BLaER1 treated with 17β-estradiol and CSF1 and Interleukin-3, amounts not matched to agents 10 nM and 100 nM (cell line): Measurements from ENCODE around the gene NDUFS7.
A peak's percentile ranks its signal among the peaks of the same experiment; 100 is the strongest.

Experiments used
- H3K27ac ChIP-seq, 11 experiments: shearing (Covaris generic); formaldehyde crosslinking; 2 replicates each; pipeline ENCODE4 v1.8.1; 2022
- H3K27me3 ChIP-seq, 11 experiments: shearing (Covaris generic); formaldehyde crosslinking; 2 replicates each; pipeline ENCODE4 v1.8.1; 2022
- H3K36me3 ChIP-seq, 11 experiments: shearing (Covaris generic); formaldehyde crosslinking; 2 replicates each; pipeline ENCODE4 v1.8.1; 2022
- H3K4me1 ChIP-seq, 10 experiments: shearing (Covaris generic); formaldehyde crosslinking; 2 replicates each; pipeline ENCODE4 v1.8.1; 2022
- H3K4me2 ChIP-seq, 11 experiments: shearing (Covaris generic); formaldehyde crosslinking; 2 replicates each; pipeline ENCODE4 v1.8.1; 2022
- H3K4me3 ChIP-seq, 10 experiments: shearing (Covaris generic); formaldehyde crosslinking; 2 replicates each; pipeline ENCODE4 v1.8.1; 2022
- H3K9ac ChIP-seq, 11 experiments: shearing (Covaris generic); formaldehyde crosslinking; 2 replicates each; pipeline ENCODE4 v1.8.1; 2022
- H3K9me3 ChIP-seq, 11 experiments: shearing (Covaris generic); formaldehyde crosslinking; replicated peaks in 1 of 11; 2 replicates each; pipeline ENCODE4 v1.8.1; 2022
- H4K20me1 ChIP-seq, 11 experiments: shearing (Covaris generic); formaldehyde crosslinking; 2 replicates each; pipeline ENCODE4 v1.8.1; 2022
- Cebpa-rat ChIP-seq, 11 experiments: shearing (Covaris generic); IDR thresholded peaks; 2 replicates each; pipeline ENCODE4 v1.8.1; 2022

NDUFS7 gene

GRCh38 chr19:1383312-1384084 lies at the start of gene NDUFS7:
Gene NDUFS7, plus strand, starts transcription at chr19:1383907. Its CDS starts 20 bp downstream, at chr19:1383927.
- peaks cover 11 to 59% (median 24%) of the 10 kb centered on the region in 11 experiments; a peak in 18 of 22 replicates for H4K20me1 ChIP-seq
- H3K36me3 ChIP-seq = peaks cover 11 to 26% (median 24%) of the 10 kb centered on the region in 11 experiments
- peaks cover 19 to 43% (median 29%) of the 10 kb centered on the region in 10 experiments for H3K4me1 ChIP-seq
- TF ChIP-seq Cebpa-rat (IDR thresholded peaks at IDR 0.05) = peak in 9 of 11 experiments; percentile 54 to 90 (median 67); a peak in 15 of 22 replicates
- peak within 1 kb of the TSS; percentile 90 to 100 (median 98) for H3K4me3 ChIP-seq
- peak within 1 kb of the TSS; percentile 92 to 99 (median 94) for H3K4me2 ChIP-seq
- H3K9ac ChIP-seq = peak within 1 kb of the TSS; percentile 89 to 96 (median 95)
- no peaks in the 10 kb centered on the region for H3K27me3 ChIP-seq
- H3K9me3 ChIP-seq = no peaks in the 10 kb centered on the region
- H3K27ac ChIP-seq = peak within 1 kb of the TSS; percentile 82 to 95 (median 92)

DNA sequence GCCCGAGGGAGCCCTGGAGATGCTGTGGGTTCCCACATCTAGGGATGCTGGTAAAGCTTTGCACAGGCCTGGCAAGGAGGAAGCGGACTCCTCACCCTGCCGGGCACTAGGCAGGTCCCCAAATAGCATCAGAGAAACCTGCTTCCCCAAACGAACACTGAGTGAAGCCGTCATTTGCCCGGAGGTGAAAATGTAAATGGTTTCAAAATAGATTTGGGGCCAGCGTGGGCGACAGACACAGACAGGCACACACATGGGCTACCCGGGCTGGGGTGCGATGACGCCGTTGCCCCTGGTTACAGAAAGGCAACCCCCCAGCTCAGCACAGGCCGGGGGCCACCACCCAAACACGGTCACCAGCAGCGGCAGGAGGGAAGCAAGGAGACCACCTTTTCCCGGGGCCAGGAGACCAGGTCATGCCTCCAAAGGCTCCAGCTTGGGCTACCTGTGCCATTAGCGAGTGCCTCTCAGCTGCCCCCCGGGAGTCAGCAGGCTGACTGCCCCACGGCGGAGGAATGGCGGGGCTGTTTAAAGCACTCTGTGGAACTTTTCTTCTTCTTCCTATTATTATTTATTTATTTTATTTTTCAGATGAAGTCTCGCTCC lies 47.5 kb upstream of the NDUFS7 start:
- Histone ChIP-seq H3K9ac (peak overlapping the region in 3 of 11 experiments; percentile 2 to 41 (median 33); a peak in 3 of 22 replicates), H3K27me3 (peaks cover 0 to 18% (median 0%) of the 10 kb centered on the region in 11 experiments; a peak in 8 of 22 replicates), H3K4me3 (no peak overlapping the region), H3K4me2 (peak overlapping the region in 10 of 11 experiments; percentile 38 to 87 (median 68); a peak in 21 of 22 replicates), H3K4me1 (peaks cover 6 to 63% (median 37%) of the 10 kb centered on the region in 10 experiments; a peak in 18 of 20 replicates), H3K9me3 (no peaks in the 10 kb centered on the region), H3K36me3 (no peaks in the 10 kb centered on the region), H4K20me1 (no peaks in the 10 kb centered on the region; a peak in 1 of 22 replicates), H3K27ac (no peak overlapping the region)
- no peak for TF ChIP-seq Cebpa-rat (IDR thresholded peaks at IDR 0.05)

GRCh38 chr19:1340681-1341469 lies 42.8 kb upstream of the NDUFS7 start:
- Histone ChIP-seq H3K4me2 (peak overlapping the region in 2 of 11 experiments; percentile 4 to 12; a peak in 3 of 22 replicates), H3K9me3 (no peaks in the 10 kb centered on the region), H3K36me3 (no peaks in the 10 kb centered on the region), H4K20me1 (no peaks in the 10 kb centered on the region; a peak in 1 of 22 replicates), H3K27ac (no peak overlapping the region), H3K4me1 (peaks cover 0 to 49% (median 27%) of the 10 kb centered on the region in 10 experiments; a peak in 18 of 20 replicates), H3K9ac (no peak overlapping the region), H3K27me3 (peaks cover 0 to 5% (median 0%) of the 10 kb centered on the region in 11 experiments; a peak in 3 of 22 replicates), H3K4me3 (no peak overlapping the region)
- no peak for TF ChIP-seq Cebpa-rat (IDR thresholded peaks at IDR 0.05)

GRCh38 chr19:1343041-1343440 lies 40.7 kb upstream of the NDUFS7 start:
- H3K4me1 ChIP-seq = peaks cover 0 to 50% (median 24%) of the 10 kb centered on the region in 10 experiments; a peak in 16 of 20 replicates
- no peaks in the 10 kb centered on the region for H3K9me3 ChIP-seq
- no peaks in the 10 kb centered on the region for H4K20me1 ChIP-seq
- no peak overlapping the region for H3K4me2 ChIP-seq
- TF ChIP-seq Cebpa-rat (IDR thresholded peaks at IDR 0.05) = no peak
- no peaks in the 10 kb centered on the region for H3K36me3 ChIP-seq
- H3K9ac ChIP-seq = no peak overlapping the region
- H3K27ac ChIP-seq = no peak overlapping the region
- H3K27me3 ChIP-seq = peaks cover 0 to 5% (median 0%) of the 10 kb centered on the region in 11 experiments; a peak in 2 of 22 replicates
- no peak overlapping the region for H3K4me3 ChIP-seq

DNA sequence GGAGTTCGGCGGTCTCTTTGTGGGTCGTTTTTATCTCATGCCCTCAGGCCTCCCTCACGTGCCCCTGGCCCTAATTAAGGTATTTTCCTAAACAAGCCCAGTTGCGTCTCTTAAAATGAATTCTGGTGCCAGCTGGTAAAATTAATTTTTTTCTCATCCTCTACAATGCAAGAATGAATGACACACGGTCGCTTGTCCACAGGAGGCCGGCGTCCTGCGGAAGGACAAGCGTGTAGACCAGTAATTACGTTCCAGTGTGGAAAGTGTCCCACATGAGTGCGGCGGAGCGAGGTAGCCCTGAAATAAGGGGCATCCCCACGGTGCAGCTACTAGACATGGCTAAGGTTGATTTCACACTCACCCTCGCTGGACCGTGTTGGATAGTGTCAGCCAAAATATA lies 34.5 kb upstream of the NDUFS7 start:
- no peak overlapping the region for H3K4me2 ChIP-seq
- no peak for TF ChIP-seq Cebpa-rat (IDR thresholded peaks at IDR 0.05)
- no peaks in the 10 kb centered on the region for H4K20me1 ChIP-seq
- H3K9ac ChIP-seq = no peak overlapping the region
- H3K4me1 ChIP-seq = peaks cover 8 to 34% (median 26%) of the 10 kb centered on the region in 10 experiments; a peak in 19 of 20 replicates
- H3K4me3 ChIP-seq = no peak overlapping the region
- no peaks in the 10 kb centered on the region for H3K36me3 ChIP-seq
- no peak overlapping the region for H3K27ac ChIP-seq
- no peaks in the 10 kb centered on the region for H3K9me3 ChIP-seq
- peaks cover 0 to 3% (median 0%) of the 10 kb centered on the region in 11 experiments; a peak in 2 of 22 replicates for H3K27me3 ChIP-seq

GRCh38 chr19:1350867-1351266 lies 32.8 kb upstream of the NDUFS7 start:
- H3K9me3 ChIP-seq = no peaks in the 10 kb centered on the region
- no peak overlapping the region for H3K9ac ChIP-seq
- no peak overlapping the region for H3K4me3 ChIP-seq
- H3K4me1 ChIP-seq = peaks cover 11 to 25% (median 17%) of the 10 kb centered on the region in 10 experiments
- H3K27me3 ChIP-seq = no peaks in the 10 kb centered on the region
- peaks cover 0 to 4% (median 2%) of the 10 kb centered on the region in 11 experiments; a peak in 7 of 22 replicates for H4K20me1 ChIP-seq
- no peak overlapping the region for H3K27ac ChIP-seq
- no peaks in the 10 kb centered on the region for H3K36me3 ChIP-seq
- no peak for TF ChIP-seq Cebpa-rat (IDR thresholded peaks at IDR 0.05)
- H3K4me2 ChIP-seq = no peak overlapping the region

DNA sequence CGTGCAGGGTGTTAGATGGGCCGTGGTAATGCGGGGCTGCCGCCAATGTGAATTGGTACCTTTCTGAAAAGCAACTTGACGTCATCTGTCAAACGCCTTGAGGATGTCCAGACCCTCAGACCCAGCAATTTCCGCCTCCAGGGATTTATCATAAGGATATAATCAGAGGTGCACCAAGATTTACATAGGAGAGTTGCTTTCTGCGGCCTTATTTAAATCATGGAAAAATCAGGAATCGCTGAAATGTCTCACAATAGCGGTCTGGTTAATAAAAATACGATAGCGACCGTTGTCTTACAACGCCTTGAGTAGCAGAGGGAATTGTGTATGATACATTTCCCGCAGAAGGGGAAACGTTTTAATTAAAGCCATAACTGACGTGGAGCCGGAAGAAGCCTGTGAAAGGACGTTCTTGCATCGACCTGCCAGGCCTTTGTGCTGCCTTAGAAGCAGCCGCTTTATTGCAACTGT lies 32.3 kb upstream of the NDUFS7 start:
- no peak for TF ChIP-seq Cebpa-rat (IDR thresholded peaks at IDR 0.05)
- peaks cover 0 to 9% (median 6%) of the 10 kb centered on the region in 11 experiments; a peak in 8 of 22 replicates for H4K20me1 ChIP-seq
- no peak overlapping the region for H3K4me3 ChIP-seq
- no peaks in the 10 kb centered on the region for H3K36me3 ChIP-seq
- peaks cover 17 to 25% (median 21%) of the 10 kb centered on the region in 10 experiments for H3K4me1 ChIP-seq
- H3K27me3 ChIP-seq = no peaks in the 10 kb centered on the region
- H3K9ac ChIP-seq = no peak overlapping the region
- H3K4me2 ChIP-seq = no peak overlapping the region
- H3K9me3 ChIP-seq = no peaks in the 10 kb centered on the region
- H3K27ac ChIP-seq = no peak overlapping the region

DNA sequence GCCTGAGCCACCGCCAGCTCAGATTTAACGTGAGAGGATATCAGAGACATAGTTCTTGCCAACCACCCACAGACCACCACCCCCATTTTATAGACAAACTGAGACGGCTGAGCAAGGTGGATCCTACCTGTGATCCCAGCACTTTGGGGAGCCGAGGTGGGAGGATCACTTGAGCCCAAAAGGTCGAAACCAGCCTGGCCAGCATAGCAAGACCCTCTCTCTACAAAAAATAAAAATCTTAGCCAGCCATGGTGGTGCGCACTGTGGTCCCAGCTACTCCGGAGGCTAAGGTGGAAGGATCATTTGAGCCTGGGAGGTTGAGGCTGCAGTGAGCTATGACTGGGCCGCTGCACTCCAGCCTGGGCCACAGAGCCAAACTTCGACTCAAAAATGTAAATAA lies 30.6 kb upstream of the NDUFS7 start:
- no peak overlapping the region for H3K9ac ChIP-seq
- H3K27ac ChIP-seq = no peak overlapping the region
- peaks cover 0 to 13% (median 6%) of the 10 kb centered on the region in 11 experiments; a peak in 8 of 22 replicates for H4K20me1 ChIP-seq
- TF ChIP-seq Cebpa-rat (IDR thresholded peaks at IDR 0.05) = no peak
- peaks cover 9 to 16% (median 14%) of the 10 kb centered on the region in 11 experiments; a peak in 21 of 22 replicates for H3K36me3 ChIP-seq
- H3K4me2 ChIP-seq = peak overlapping the region in 2 of 11 experiments; percentile 94 to 95; a peak in 1 of 22 replicates
- no peak overlapping the region for H3K4me3 ChIP-seq
- H3K4me1 ChIP-seq = peaks cover 20 to 32% (median 28%) of the 10 kb centered on the region in 10 experiments
- H3K27me3 ChIP-seq = no peaks in the 10 kb centered on the region
- no peaks in the 10 kb centered on the region for H3K9me3 ChIP-seq
